K562 (cell line): ENCODE results near the gene FAM120C. TPM values are rescaled to one million over a fixed set of nuclear protein-coding genes. Genes with fewer than 3 reads are reported as not detected.
A peak's percentile ranks its signal among the peaks of the same experiment; 100 is the strongest.

Experiments used
- BRD9 ChIP-seq: fragments of 450-650 bp; IDR thresholded peaks from 2 replicates; pipeline ENCODE4 v1.6.1; 2018; ENCODE audit warnings: low read depth; ENCODE audit not compliant: partially characterized antibody
- HCFC1 ChIP-seq: IDR thresholded peaks from 2 replicates; pipeline ENCODE4 v1.6.1; 2012; ENCODE audit warnings: low read depth, low read length, improper control_type of control experiment
- ILF3 ChIP-seq: fragments of 450-650 bp; IDR thresholded peaks from 2 replicates; pipeline ENCODE4 v1.6.1; 2018; ENCODE audit warnings: antibody characterized with exemption, mild to moderate bottlenecking, moderate library complexity, borderline replicate concordance
- NFYB ChIP-seq: IDR thresholded peaks from 2 replicates; pipeline ENCODE4 v1.6.1; 2011; ENCODE audit warnings: mild to moderate bottlenecking, moderate library complexity; ENCODE audit not compliant: insufficient read length; ENCODE audit errors: extremely low read depth
- PHF20 ChIP-seq: fragments of 450-650 bp; IDR thresholded peaks from 2 replicates; pipeline ENCODE4 v1.6.1; 2018; ENCODE audit not compliant: partially characterized antibody
- POLR2H ChIP-seq: IDR thresholded peaks from 2 replicates; pipeline ENCODE4 v1.6.1; 2016; ENCODE audit warnings: missing genetic modification characterization, low read depth, mild to moderate bottlenecking, control low read depth, missing compliant biosample characterization, moderate library complexity
- RBFOX2 ChIP-seq: fragments of 200-400 bp; formaldehyde crosslinking; IDR thresholded peaks from 2 replicates; pipeline ENCODE4 v1.6.1; 2017; ENCODE audit warnings: low read depth, mild to moderate bottlenecking, low read length, moderate library complexity
- RCOR1 ChIP-seq, 2 experiments: IDR thresholded peaks; 2 replicates each; pipeline ENCODE4 v1.6.1; 2012; ENCODE audit warnings: low read depth in 2 of 2, low read length in 2 of 2, borderline replicate concordance in 1 of 2, improper control_type of control experiment in 1 of 2
- ZC3H11A ChIP-seq: IDR thresholded peaks from 2 replicates; pipeline ENCODE4 v1.6.1; 2012; ENCODE audit warnings: low read depth, low read length, improper control_type of control experiment
- ZNF384 ChIP-seq: IDR thresholded peaks from 2 replicates; pipeline ENCODE4 v1.6.1; 2012; ENCODE audit warnings: low read depth, low read length, improper control_type of control experiment
- polyA plus RNA-seq, 8 experiments: library from polyadenylated mRNA; depleted of rRNA in 4 of 8; stranded (reverse) in 5 of 8; unstranded in 3 of 8; fragments of >200 nt; fragmentation: Nextera tagmentation in 2 of 8; fragmentation: Illumina TruSeq in 1 of 8; extraction: Ambion mirVana in 2 of 8; extraction: Trizol in 1 of 8; gene quantifications; 2 replicates each; pipeline versions ENCODE4 v1.2.1 to v1.2.3, GENCODE V29; 2011 to 2014; ENCODE audit warnings: inconsistent platforms in 1 of 8, missing spikeins in 1 of 8
- total RNA-seq, 7 experiments: library from RNA; depleted of rRNA in 6 of 7; stranded (reverse); fragments of >200 nt in 6 of 7; fragmentation: Illumina TruSeq in 2 of 7; extraction: Trizol in 2 of 7; gene quantifications; 2 replicates each; pipeline versions ENCODE4 v1.2.1 to v1.2.3, GENCODE V29; 2011 to 2021; ENCODE audit warnings: low replicate concordance in 1 of 7
- TF ChIP-seq, protein P1 (sequence below): sonication (generic); formaldehyde crosslinking; IDR thresholded peaks from 2 replicates; pipeline ENCODE4 v1.8.1; 2023; ENCODE audit warnings: mild to moderate bottlenecking, missing genetic modification reagents
- TF ChIP-seq, protein P2 (sequence below): fragments of 250-450 bp; sonication (Bioruptor Pico); IDR thresholded peaks from 2 replicates; pipeline ENCODE4 v1.4.0; 2020; ENCODE audit warnings: mild to moderate bottlenecking, moderate library complexity
- TF ChIP-seq, protein P3 (sequence below): fragments of 250-450 bp; sonication (Bioruptor Pico); IDR thresholded peaks from 2 replicates; pipeline ENCODE4 v1.8.0; 2021; ENCODE audit warnings: borderline replicate concordance, mild to moderate bottlenecking, moderate library complexity; ENCODE audit not compliant: poor library complexity, severe bottlenecking
- TF ChIP-seq, protein P4 (sequence below): IDR thresholded peaks from 2 replicates; pipeline ENCODE4 v1.6.1; 2012; ENCODE audit warnings: low read depth, low read length, improper control_type of control experiment, borderline replicate concordance
- TF ChIP-seq, protein P5 (sequence below), 2 experiments: IDR thresholded peaks in 1 of 2; conservative IDR thresholded peaks in 1 of 2; 2 replicates each; pipeline ENCODE4 v1.6.1; 2016; ENCODE audit warnings: low read depth in 2 of 2, mild to moderate bottlenecking in 1 of 2, missing compliant biosample characterization in 1 of 2, missing genetic modification characterization in 1 of 2, moderate library complexity in 1 of 2

FAM120C gene
- total and polyA plus RNA-seq, 9 of the 15 experiments (the other 6 are each of a cell fraction or from before 2014, with no cell fraction given): 0.21 to 6.7 (median 2.1) TPM

DNA sequence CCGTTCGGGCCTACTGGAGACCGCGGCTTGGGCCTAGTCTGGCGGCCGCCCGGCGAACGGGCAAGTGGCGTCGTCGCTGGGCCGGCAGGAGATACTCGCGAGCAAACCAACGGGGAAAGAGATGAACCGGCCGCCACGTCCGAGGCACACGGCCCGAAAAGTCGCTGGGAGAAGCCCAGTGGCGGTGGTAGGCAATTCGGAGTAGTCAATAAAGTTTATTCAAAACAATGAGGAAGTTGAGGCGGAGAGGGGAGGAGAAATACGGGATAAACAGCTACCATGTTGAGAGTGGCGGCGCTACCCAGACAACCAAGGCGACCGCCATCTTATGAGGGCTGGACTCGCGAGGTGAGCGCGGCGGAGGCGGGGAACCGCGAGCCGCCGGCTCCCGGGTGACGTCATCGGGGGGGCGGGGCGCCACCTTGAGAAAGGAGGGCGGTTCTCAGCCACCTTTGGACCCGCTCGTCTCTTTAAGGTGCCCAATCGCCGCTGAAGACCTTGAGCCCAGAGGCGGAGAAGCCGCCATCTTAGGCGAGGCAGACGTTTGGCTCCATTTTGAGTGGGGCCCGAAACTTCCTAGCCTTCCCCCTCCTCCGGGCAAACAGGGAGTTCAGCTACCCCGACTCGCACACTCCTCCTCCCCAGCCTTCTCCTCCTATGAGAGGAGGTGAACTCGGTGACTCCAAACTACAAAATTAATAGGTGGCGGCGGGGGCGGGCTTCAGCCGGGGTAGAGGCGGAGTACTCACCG is 138.8 kb downstream of the FAM120C start, which contains the start of gene PHF8 (continued):
- TF ChIP-seq, protein P1, sequence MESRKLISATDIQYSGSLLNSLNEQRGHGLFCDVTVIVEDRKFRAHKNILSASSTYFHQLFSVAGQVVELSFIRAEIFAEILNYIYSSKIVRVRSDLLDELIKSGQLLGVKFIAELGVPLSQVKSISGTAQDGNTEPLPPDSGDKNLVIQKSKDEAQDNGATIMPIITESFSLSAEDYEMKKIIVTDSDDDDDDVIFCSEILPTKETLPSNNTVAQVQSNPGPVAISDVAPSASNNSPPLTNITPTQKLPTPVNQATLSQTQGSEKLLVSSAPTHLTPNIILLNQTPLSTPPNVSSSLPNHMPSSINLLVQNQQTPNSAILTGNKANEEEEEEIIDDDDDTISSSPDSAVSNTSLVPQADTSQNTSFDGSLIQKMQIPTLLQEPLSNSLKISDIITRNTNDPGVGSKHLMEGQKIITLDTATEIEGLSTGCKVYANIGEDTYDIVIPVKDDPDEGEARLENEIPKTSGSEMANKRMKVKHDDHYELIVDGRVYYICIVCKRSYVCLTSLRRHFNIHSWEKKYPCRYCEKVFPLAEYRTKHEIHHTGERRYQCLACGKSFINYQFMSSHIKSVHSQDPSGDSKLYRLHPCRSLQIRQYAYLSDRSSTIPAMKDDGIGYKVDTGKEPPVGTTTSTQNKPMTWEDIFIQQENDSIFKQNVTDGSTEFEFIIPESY (CRISPR knock-in tag): 0 out of 2 replicates have a peak, but pooled peaks have one; percentile 61
- TF ChIP-seq BRD9: peak; percentile 53
- TF ChIP-seq ILF3: no peak
- TF ChIP-seq PHF20: peak; percentile 89
- TF ChIP-seq NFYB: no peak
- TF ChIP-seq, protein P2, sequence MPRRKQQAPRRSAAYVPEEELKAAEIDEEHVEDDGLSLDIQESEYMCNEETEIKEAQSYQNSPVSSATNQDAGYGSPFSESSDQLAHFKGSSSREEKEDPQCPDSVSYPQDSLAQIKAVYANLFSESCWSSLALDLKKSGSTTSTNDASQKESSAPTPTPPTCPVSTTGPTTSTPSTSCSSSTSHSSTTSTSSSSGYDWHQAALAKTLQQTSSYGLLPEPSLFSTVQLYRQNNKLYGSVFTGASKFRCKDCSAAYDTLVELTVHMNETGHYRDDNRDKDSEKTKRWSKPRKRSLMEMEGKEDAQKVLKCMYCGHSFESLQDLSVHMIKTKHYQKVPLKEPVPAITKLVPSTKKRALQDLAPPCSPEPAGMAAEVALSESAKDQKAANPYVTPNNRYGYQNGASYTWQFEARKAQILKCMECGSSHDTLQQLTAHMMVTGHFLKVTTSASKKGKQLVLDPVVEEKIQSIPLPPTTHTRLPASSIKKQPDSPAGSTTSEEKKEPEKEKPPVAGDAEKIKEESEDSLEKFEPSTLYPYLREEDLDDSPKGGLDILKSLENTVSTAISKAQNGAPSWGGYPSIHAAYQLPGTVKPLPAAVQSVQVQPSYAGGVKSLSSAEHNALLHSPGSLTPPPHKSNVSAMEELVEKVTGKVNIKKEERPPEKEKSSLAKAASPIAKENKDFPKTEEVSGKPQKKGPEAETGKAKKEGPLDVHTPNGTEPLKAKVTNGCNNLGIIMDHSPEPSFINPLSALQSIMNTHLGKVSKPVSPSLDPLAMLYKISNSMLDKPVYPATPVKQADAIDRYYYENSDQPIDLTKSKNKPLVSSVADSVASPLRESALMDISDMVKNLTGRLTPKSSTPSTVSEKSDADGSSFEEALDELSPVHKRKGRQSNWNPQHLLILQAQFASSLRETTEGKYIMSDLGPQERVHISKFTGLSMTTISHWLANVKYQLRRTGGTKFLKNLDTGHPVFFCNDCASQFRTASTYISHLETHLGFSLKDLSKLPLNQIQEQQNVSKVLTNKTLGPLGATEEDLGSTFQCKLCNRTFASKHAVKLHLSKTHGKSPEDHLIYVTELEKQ (CRISPR knock-in tag): no peak
- TF ChIP-seq, protein P3, sequence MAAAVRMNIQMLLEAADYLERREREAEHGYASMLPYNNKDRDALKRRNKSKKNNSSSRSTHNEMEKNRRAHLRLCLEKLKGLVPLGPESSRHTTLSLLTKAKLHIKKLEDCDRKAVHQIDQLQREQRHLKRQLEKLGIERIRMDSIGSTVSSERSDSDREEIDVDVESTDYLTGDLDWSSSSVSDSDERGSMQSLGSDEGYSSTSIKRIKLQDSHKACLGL (CRISPR knock-in tag): no peak
- peak; percentile 94; the same call in 1 of the 2 replicates for TF ChIP-seq ZC3H11A
- TF ChIP-seq, protein P4, sequence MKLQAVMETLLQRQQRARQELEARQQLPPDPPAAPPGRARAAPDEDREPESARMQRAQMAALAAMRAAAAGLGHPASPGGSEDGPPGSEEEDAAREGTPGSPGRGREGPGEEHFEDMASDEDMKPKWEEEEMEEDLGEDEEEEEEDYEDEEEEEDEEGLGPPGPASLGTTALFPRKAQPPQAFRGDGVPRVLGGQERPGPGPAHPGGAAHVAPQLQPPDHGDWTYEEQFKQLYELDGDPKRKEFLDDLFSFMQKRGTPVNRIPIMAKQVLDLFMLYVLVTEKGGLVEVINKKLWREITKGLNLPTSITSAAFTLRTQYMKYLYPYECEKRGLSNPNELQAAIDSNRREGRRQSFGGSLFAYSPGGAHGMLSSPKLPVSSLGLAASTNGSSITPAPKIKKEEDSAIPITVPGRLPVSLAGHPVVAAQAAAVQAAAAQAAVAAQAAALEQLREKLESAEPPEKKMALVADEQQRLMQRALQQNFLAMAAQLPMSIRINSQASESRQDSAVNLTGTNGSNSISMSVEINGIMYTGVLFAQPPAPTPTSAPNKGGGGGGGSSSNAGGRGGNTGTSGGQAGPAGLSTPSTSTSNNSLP: no peak
- TF ChIP-seq, protein P5, sequence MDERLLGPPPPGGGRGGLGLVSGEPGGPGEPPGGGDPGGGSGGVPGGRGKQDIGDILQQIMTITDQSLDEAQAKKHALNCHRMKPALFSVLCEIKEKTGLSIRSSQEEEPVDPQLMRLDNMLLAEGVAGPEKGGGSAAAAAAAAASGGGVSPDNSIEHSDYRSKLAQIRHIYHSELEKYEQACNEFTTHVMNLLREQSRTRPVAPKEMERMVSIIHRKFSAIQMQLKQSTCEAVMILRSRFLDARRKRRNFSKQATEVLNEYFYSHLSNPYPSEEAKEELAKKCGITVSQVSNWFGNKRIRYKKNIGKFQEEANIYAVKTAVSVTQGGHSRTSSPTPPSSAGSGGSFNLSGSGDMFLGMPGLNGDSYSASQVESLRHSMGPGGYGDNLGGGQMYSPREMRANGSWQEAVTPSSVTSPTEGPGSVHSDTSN (CRISPR knock-in tag; IDR thresholded peaks at IDR 0.05; ENCODE audit: low read depth): no peak
- TF ChIP-seq, protein P5 (tag; conservative IDR thresholded peaks at IDR 0.05; ENCODE audit: low read depth): no peak
- peak; percentile 59 for TF ChIP-seq POLR2H (tag)
- peak; percentile 82 for TF ChIP-seq HCFC1
- peak; percentile 92 for TF ChIP-seq RBFOX2
- 0 out of 2 replicates have a peak, but pooled peaks have one; percentile 16 for TF ChIP-seq ZNF384
- no peak for TF ChIP-seq RCOR1 (IDR thresholded peaks at IDR 0.05; ENCODE audit: borderline replicate concordance in 1 of 2, low read depth in 2 of 2, low read length in 2 of 2)
